Measurements from ENCODE around the gene CFAP46. TPM values are rescaled to one million over a fixed set of nuclear protein-coding genes. Genes with fewer than 3 reads are reported as not detected.

The CFAP46 gene
- total RNA-seq, 1 experiment from 2014 or later, result 1.6 TPM

- in situ Hi-C loops (cut with HindIII; ENCODE audit: low pct_unique_long_range_greater_than_20kb, low sequenced_read_pairs), result no loop called here
- peaks cover 4% of the 10 kb centered on the region; the same call in 1 of the 2 replicates for H3K27me3 ChIP-seq (ENCODE audit: control insufficient read depth, insufficient read depth, low read length)
- ChIA-PET POLR2A (no interaction called here), CTCF (no interaction called here)
- no peak overlapping the region for H3K4me3 ChIP-seq (ENCODE audit: low read depth in 2 of 2, low read length in 2 of 2)
- no peaks in the 10 kb centered on the region for H3K4me1 ChIP-seq (ENCODE audit: control insufficient read depth, insufficient read depth, low read length)
- H3K27ac ChIP-seq (ENCODE audit: low read length), result no peak overlapping the region
- DNase-seq (ENCODE audit: low read depth, low spot score) (no peak), ATAC-seq (no peak)
- no peaks in the 10 kb centered on the region for H3K36me3 ChIP-seq (ENCODE audit: control insufficient read depth, insufficient read depth, low read length)
- H3K9me3 ChIP-seq (ENCODE audit: control insufficient read depth, insufficient read depth, low read depth, low read length), result no peaks in the 10 kb centered on the region
- BruUV-seq (replicated peaks), result no TSS peak
- no peak for TF ChIP-seq SIN3A (IDR thresholded peaks at IDR 0.05; ENCODE audit: borderline replicate concordance, insufficient read depth, low read depth, low read length)
- TF ChIP-seq TCF7L2 (IDR thresholded peaks at IDR 0.05; ENCODE audit: low read depth, low read length), result no peak
- no peak for TF ChIP-seq REST (IDR thresholded peaks at IDR 0.05; ENCODE audit: insufficient read depth in 1 of 2, low read depth in 2 of 2, low read length in 1 of 2)
- no peak for TF ChIP-seq CTCF (IDR thresholded peaks at IDR 0.05)
- no peak for TF ChIP-seq POLR2AphosphoS5 (IDR thresholded peaks at IDR 0.05; ENCODE audit: low read depth, low read length)
- intact Hi-C loops (cut with micrococcal nuclease; ENCODE audit: unreplicated experiment), result no loop called here
Observed at GRCh38 chr10:132884041-132884440, 58.3 kb downstream of the CFAP46 start.

GRCh38 chr10:132883391-132883881 is 58.9 kb downstream of the CFAP46 start:
- ATAC-seq (no peak), DNase-seq (ENCODE audit: low read depth, low spot score) (no peak)
- intact Hi-C loops (cut with micrococcal nuclease; ENCODE audit: unreplicated experiment), result no loop called here
- Histone ChIP-seq H3K9me3 (ENCODE audit: control insufficient read depth, insufficient read depth, low read depth, low read length) (no peaks in the 10 kb centered on the region), H3K4me3 (ENCODE audit: low read depth in 2 of 2, low read length in 2 of 2) (no peak overlapping the region), H3K27ac (ENCODE audit: low read length) (no peak overlapping the region), H3K27me3 (ENCODE audit: control insufficient read depth, insufficient read depth, low read length) (peaks cover 4% of the 10 kb centered on the region; the same call in 1 of the 2 replicates), H3K36me3 (ENCODE audit: control insufficient read depth, insufficient read depth, low read length) (no peaks in the 10 kb centered on the region), H3K4me1 (ENCODE audit: control insufficient read depth, insufficient read depth, low read length) (no peaks in the 10 kb centered on the region)
- POLR2A ChIA-PET, result no interaction called here
- in situ Hi-C loops (cut with HindIII; ENCODE audit: low pct_unique_long_range_greater_than_20kb, low sequenced_read_pairs), result no loop called here
- BruUV-seq (replicated peaks), result no TSS peak
- CTCF ChIA-PET, result interaction anchor here (1.5 kb wide), 1 partner anchor 32 kb away, joined by 4 read pairs; no protein-coding TSS in a partner anchor
- TF ChIP-seq SIN3A (IDR thresholded peaks at IDR 0.05; ENCODE audit: borderline replicate concordance, insufficient read depth, low read depth, low read length) (no peak), CTCF (IDR thresholded peaks at IDR 0.05) (no peak), POLR2AphosphoS5 (IDR thresholded peaks at IDR 0.05; ENCODE audit: low read depth, low read length) (no peak), REST (IDR thresholded peaks at IDR 0.05; ENCODE audit: insufficient read depth in 1 of 2, low read depth in 2 of 2, low read length in 1 of 2) (no peak), TCF7L2 (IDR thresholded peaks at IDR 0.05; ENCODE audit: low read depth, low read length) (no peak)

All from Panc1 (cell line).